ENCODE measurements around the gene CUEDC2.
A peak's percentile ranks its signal among the peaks of the same experiment; 100 is the strongest.

CUEDC2 gene

GRCh38 chr10:102397222-102398171 is 34.9 kb downstream of the CUEDC2 start:
- peaks cover 6% of the 10 kb centered on the region for H3K27me3 ChIP-seq (ENCODE audit: control insufficient read depth, low read length)
- 0 out of 2 replicates have a peak, but pooled peaks cover 2% of the 10 kb centered on the region for H3F3A ChIP-seq (ENCODE audit: control insufficient read depth, insufficient read depth)
- peaks cover 27% of the 10 kb centered on the region for H3K4me1 ChIP-seq (ENCODE audit: control insufficient read depth, low read length)
- H3K9me2 ChIP-seq (replicated peaks; ENCODE audit: control insufficient read depth, low read length), result no peaks in the 10 kb centered on the region
- H3K27ac ChIP-seq (ENCODE audit: low read depth, low read length), result no peak overlapping the region
- TF ChIP-seq EZH2phosphoT487 (IDR thresholded peaks at IDR 0.05; ENCODE audit: borderline replicate concordance, low read length), result no peak
- TF ChIP-seq CTCF (IDR thresholded peaks at IDR 0.05; ENCODE audit: low read depth, low read length, poor library complexity, severe bottlenecking), result no peak
- H3K4me2 ChIP-seq (ENCODE audit: low read length), result no peak overlapping the region
- H3K79me2 ChIP-seq (ENCODE audit: control insufficient read depth, low read length), result peaks cover 6% of the 10 kb centered on the region; the same call in 1 of the 2 replicates
- no peaks in the 10 kb centered on the region for H4K20me1 ChIP-seq (ENCODE audit: control insufficient read depth, insufficient read depth, low read depth, low read length)
- H3K4me3 ChIP-seq (ENCODE audit: low read length), result no peak overlapping the region
- peaks cover 11% of the 10 kb centered on the region; the same call in 1 of the 2 replicates for H3K36me3 ChIP-seq (ENCODE audit: control insufficient read depth, low read length)
- H3K9me3 ChIP-seq (ENCODE audit: control insufficient read depth, insufficient read depth, low read length), result no peaks in the 10 kb centered on the region

GRCh38 chr10:102396730-102397151 is 35.6 kb downstream of the CUEDC2 start:
- H3K27ac ChIP-seq (ENCODE audit: low read depth, low read length), result no peak overlapping the region
- H3K4me3 ChIP-seq (ENCODE audit: low read length), result peak overlapping the region; percentile 86

GRCh38 chr10:102396317-102396650 is 36.1 kb downstream of the CUEDC2 start:
- Histone ChIP-seq H3K27me3 (ENCODE audit: control insufficient read depth, low read length) (peaks cover 10% of the 10 kb centered on the region), H3K9me2 (replicated peaks; ENCODE audit: control insufficient read depth, low read length) (no peaks in the 10 kb centered on the region), H3F3A (ENCODE audit: control insufficient read depth, insufficient read depth) (0 out of 2 replicates have a peak, but pooled peaks cover 2% of the 10 kb centered on the region), H4K20me1 (ENCODE audit: control insufficient read depth, insufficient read depth, low read depth, low read length) (no peaks in the 10 kb centered on the region), H3K9me3 (ENCODE audit: control insufficient read depth, insufficient read depth, low read length) (no peaks in the 10 kb centered on the region), H3K4me3 (ENCODE audit: low read length) (peak overlapping the region; percentile 86), H3K36me3 (ENCODE audit: control insufficient read depth, low read length) (peaks cover 8% of the 10 kb centered on the region; the same call in 1 of the 2 replicates), H3K27ac (ENCODE audit: low read depth, low read length) (peak overlapping the region; percentile 33; the same call in 1 of the 2 replicates), H3K79me2 (ENCODE audit: control insufficient read depth, low read length) (peaks cover 6% of the 10 kb centered on the region; the same call in 1 of the 2 replicates), H3K4me1 (ENCODE audit: control insufficient read depth, low read length) (peaks cover 27% of the 10 kb centered on the region), H3K4me2 (ENCODE audit: low read length) (peak overlapping the region; percentile 91)
- TF ChIP-seq EZH2phosphoT487 (IDR thresholded peaks at IDR 0.05; ENCODE audit: borderline replicate concordance, low read length), result no peak
- no peak for TF ChIP-seq CTCF (IDR thresholded peaks at IDR 0.05; ENCODE audit: low read depth, low read length, poor library complexity, severe bottlenecking)

More at GRCh38 chr10:102396730-102397151, 35.6 kb downstream of the CUEDC2 start:
- peaks cover 11% of the 10 kb centered on the region; the same call in 1 of the 2 replicates for H3K36me3 ChIP-seq (ENCODE audit: control insufficient read depth, low read length)
- H3K9me2 ChIP-seq (replicated peaks; ENCODE audit: control insufficient read depth, low read length), result no peaks in the 10 kb centered on the region
- H3K27me3 ChIP-seq (ENCODE audit: control insufficient read depth, low read length), result peaks cover 10% of the 10 kb centered on the region
- no peaks in the 10 kb centered on the region for H3K9me3 ChIP-seq (ENCODE audit: control insufficient read depth, insufficient read depth, low read length)
- H3F3A ChIP-seq (ENCODE audit: control insufficient read depth, insufficient read depth), result 0 out of 2 replicates have a peak, but pooled peaks cover 2% of the 10 kb centered on the region
- TF ChIP-seq CTCF (IDR thresholded peaks at IDR 0.05; ENCODE audit: low read depth, low read length, poor library complexity, severe bottlenecking) (no peak), EZH2phosphoT487 (IDR thresholded peaks at IDR 0.05; ENCODE audit: borderline replicate concordance, low read length) (no peak)
- H4K20me1 ChIP-seq (ENCODE audit: control insufficient read depth, insufficient read depth, low read depth, low read length), result no peaks in the 10 kb centered on the region
- peaks cover 6% of the 10 kb centered on the region; the same call in 1 of the 2 replicates for H3K79me2 ChIP-seq (ENCODE audit: control insufficient read depth, low read length)
- H3K4me1 ChIP-seq (ENCODE audit: control insufficient read depth, low read length), result peaks cover 27% of the 10 kb centered on the region
- H3K4me2 ChIP-seq (ENCODE audit: low read length), result peak overlapping the region; percentile 91; the same call in 1 of the 2 replicates

Measured in DOHH2 (cell line).